HG03064 (cell line): Measurements from ENCODE around the gene RAP1B.
A peak's percentile ranks its signal among the peaks of the same experiment; 100 is the strongest.
"Not testable (repeated sequence)": the region's sequence is repeated elsewhere in the genome, so short reads cannot be mapped to it uniquely, and the experiment has no call there.

ENCODE experiments used
- ATAC-seq: cut with Tn5 transposase; IDR thresholded peaks from one replicate; pipeline ENCODE4 v1.9.1; 2021; ENCODE audit warnings: low read depth; ENCODE audit not compliant: unreplicated experiment

RAP1B gene

DNA sequence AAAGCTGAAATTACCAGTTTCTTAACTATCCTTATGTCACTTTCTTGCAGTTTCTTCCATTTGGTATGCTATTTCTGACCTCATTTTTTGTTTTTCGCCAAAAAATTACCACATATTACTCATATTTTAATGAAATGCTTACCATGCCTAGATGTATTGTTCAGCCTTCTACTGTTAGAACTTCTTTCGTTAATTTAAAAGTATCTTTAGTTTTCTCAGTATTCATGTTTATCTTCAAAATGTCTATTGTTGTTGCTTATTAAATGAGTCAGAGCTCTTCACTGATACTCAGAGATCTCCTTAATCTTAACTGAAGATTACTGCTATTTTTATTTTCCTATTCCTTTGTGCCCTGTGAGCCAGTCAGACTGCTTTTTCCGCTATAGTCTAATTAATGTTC, 20.5 kb downstream of the RAP1B start:
- no peak for ATAC-seq

DNA sequence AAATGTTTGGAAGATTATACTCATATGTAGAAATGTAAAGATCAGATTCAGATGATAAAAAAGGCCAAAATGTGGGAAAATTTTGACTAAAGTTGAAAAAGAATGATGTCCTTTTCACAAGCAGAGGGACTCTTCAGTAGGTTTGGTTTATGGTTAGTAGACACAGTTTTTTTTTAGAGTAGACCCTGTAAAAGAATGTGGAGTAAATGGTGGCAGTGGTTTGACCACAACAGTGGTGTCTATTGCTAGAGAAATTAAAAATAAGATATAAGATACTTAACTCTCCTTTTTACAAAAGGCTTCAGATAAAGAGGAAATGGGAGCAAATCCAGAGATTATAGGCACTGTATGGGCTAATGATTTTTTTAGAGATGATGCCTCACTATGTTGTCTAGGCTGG, 21.8 kb downstream of the RAP1B start:
- no peak for ATAC-seq

DNA sequence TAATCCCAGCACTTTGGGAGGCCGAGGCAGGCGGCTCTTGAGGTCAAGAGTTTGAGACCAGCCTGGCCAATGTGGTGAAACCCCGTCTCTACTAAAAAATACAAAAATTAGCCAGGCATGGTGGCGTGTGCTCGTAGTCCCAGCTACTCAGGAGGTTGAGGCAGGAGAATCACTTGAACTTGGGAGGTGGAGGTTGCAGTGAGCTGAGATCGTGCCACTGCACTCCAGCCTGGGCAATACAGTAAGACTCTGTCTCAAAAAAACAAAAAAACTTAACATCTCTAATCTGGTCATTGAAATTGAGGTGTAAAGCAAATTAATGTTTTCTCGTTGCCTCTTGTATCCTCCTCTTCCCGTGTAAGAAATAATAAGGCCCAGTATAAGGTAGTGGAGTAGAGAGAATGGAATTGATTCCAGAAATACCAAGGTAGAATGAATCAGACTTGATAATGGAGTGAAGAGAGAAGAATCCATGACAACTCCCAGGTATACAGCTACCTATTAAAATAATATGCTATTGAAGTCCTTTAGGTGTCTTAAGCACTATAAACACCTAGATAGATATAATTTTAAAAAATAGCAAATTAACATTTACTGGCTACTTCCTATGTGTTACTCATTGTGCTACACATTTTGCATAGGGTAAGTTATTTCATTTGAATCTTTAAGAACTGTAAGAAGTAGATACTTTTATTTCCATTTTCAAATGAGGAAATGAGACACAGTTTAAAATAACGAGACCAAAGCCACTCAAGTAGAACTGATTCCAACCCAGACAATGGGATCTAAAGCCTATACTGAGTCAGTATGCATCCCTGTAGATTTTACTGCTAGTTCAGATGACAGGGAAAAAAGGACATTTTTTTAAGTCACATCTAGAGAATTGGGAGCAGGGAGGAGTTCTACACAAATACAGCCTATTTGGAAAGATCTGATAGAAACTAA, 23.2 kb downstream of the RAP1B start:
- no peak for ATAC-seq

DNA sequence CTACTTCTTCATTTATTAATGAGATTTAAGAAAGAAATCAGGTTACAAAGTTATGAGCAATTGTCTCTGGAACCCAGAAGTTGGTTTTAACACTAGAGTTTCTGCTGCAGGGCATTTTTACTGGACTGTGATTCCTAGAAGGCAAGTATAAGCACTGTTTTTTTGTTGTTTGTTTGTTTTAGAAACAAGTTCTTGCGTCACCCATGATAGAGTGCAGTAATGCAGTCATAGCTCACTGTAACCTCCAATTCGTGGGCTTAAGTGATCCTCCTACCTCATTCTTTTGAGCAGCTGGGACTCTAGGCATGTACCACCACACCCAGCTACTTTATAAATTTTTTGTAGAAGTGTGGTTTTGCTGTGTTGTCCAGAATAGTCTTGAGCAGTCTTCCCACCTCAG, 25.6 kb downstream of the RAP1B start:
- no peak for ATAC-seq

DNA sequence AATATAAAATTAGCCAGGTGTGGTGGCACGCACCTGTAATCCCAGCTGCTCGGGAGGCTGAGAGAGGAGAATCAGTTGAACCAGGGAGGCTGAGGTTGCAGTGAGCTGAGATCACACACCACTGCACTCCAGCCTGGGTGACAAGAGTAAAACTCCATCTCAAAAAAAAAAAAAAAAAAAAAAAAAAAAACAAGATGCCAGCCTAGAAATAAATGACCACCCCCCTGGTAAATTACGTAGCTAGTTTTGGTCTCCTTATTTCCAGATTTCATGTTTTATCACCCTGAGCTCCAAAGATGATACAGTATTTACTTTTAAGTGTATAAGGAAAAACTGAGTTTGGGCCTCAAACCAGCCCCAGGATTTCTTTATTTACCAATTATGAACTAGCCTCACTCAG, 26.7 kb downstream of the RAP1B start:
- not testable (repeated sequence) for ATAC-seq

DNA sequence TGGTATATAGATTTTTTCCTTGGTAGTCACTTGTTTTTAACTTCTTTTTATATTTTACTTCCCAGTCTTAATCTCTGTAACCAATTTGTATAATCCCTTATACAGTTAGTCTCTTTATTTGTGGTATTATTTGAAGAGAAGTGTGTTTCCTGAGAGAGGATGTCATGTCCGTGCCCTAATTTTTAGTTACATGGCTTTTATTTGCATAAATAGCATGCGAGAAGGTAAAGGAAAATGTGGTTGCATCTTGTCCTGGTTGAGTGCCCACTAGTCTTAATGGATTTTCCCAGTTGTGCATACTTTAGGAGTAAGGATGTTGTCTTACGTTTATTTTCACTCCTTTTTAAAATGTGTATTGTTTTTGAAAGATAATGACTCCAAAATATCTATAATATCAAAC, 27.5 kb downstream of the RAP1B start:
- ATAC-seq: no peak

DNA sequence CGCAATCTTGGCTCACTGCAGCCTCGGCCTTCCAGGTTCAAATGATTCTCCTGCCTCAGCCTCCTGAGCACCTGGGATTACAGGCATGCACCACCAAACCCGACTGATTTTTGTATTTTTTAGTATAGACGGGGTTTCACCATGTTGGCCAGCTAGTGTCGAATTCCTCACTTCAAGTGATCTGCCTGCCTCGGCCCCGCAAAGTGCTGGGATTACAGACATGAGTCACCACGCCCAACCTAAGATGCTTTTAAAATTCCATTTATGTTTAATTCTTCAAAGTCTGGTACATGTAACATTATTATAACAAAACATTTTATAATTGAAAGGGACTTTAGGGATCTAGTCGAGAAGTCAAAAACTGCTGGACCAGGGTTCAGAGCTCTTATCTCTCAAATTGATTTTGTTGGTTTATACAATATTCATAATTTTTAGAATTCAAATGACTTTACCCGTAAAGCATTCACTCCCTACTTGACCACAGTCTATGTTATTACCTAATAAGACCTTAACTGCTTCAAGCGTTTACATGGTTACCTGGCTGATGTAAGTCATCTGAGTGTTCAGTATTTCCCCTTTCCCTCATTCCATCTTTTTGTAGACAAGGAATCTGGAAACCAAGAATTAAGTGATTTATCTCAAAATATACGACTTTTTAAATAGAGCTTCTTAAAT, 28.2 kb downstream of the RAP1B start:
- no peak for ATAC-seq

DNA sequence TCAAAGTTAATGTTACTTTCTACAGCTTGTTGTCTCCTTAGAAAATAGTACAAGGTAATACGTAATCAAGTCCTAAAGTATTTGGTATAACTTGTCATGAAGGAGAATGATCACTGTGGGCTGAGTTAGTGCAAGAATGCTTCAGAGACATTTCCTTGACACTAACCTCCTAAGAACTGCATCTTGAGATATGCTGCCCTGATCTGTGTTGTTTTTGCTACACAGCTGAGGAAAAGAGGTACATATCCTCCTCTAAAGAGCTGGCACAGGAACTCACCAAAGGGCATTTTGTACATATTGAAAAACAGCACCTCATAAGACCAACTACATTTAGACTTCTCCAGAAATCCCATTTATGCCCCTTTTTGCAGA, 28.7 kb downstream of the RAP1B start:
- ATAC-seq: no peak

DNA sequence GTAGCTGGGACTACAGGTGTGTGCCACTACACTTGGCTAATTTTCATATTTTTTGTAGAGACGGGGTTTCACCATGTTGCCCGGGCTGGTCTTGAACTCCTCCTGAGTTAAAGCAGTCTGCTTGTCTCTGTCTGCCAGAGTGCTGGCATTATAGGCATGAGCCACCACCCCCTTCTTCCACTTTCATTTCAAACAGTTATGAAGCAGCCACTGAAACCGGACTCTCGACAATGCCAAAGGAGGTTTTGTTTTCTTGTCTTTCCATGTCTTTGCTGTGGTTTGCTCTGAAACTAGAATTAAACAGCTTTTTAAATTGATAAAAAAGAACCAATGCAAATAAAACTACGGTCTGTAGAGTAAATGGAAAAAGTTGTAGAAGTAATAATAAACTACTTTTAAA, 30.4 kb downstream of the RAP1B start:
- ATAC-seq: peak; percentile 85

DNA sequence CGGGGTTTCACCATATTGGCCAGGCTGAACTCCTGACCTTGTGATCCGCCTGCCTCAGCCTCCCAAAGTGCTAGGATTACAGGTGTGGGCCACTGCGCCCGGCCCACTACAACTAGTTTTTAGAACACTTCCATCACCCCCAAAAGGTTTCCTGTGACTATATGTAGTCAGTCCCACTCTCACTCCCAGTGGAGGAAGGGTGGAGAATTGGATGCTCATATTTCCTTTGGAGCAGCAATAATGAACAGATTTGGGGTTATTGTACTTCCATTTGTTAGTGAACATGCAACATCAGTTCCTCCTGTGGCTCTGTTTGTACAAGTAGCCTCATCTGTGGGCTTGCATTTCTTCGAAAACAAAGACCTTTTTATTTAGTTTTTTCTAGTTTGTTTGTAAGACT, 35.8 kb downstream of the RAP1B start:
- no peak for ATAC-seq

DNA sequence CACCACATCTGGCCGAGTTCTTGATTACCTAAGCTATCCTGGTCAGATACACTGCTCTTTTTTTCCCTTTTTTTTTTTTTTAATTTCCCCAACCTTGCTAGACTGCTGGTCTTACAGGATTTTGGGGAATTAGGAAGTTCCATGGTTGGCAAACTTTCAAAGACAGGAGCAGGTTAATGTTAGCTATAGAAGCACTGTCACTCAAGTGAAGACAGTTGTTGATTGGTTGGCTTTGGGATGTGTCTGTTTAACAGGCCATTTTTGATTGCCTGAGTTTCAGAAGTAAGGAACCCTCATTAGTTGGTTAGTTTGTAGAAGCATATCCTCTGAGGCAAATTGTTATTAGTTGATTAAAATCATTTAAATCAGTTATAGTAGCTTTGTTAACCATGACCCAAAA, 36.8 kb downstream of the RAP1B start:
- ATAC-seq: no peak

DNA sequence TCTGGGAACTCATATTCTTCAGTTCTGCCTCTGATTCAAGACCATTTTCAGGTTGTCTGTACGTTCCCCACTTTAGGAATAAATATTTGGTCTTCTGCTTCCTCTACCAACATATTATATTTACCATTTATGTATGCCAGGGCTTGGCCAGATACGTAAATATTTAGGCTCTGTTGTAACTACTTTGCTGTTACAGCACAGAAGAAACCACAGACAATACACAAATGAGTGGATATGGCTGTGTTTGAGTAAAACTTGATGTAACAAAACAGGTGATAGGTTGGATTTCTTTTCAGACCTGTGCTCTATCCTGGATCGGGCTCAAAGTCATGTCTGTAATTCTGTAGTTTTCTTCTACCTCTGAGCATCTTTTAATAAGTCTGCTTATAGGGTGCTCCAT, 37.5 kb downstream of the RAP1B start:
- ATAC-seq: no peak

DNA sequence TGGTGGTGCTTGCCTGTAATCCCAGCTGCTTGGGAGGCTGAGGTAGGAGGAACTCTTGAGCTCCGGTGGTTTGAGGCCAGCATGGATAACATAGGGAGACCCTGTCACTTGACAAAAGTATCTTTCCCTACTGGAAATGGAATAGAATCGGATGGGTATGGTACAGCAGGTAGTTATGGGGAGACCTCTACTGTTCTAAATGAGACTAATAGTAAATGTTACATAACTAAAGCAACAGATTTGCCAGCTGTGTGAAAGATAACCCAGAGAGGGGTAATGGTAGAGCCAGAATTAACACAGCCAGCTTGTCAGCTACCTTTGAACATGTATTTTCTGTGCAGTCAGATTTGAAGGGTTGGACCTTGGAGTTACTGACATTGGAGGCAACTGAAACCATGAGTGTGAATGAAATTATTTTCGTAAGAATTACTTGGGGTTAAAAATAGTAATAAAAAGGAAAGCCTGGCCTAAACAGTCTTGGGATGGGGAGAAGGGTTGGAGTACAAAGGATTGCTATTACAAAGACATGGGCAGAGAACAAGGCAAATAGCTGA, 54.4 kb downstream of the RAP1B start:
- ATAC-seq: no peak

DNA sequence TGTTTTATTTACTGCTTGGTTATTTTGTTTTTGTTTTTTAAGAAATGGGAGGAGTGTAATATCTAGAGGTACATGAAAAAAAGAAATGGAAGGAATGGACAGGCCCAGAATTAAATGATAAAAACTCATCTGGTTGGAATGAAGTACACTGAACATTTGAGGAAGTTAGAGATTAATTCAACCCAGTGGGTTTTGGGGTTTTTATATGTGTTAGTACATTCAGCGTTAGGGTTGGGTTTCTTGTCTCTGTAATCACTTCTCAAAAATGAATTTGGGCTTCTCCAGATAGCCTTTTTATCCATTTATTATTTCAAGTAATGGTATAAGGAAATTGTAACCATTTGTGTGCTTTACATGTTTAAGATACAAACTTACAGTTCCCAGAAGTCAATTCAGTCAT, 56.6 kb downstream of the RAP1B start:
- no peak for ATAC-seq

DNA sequence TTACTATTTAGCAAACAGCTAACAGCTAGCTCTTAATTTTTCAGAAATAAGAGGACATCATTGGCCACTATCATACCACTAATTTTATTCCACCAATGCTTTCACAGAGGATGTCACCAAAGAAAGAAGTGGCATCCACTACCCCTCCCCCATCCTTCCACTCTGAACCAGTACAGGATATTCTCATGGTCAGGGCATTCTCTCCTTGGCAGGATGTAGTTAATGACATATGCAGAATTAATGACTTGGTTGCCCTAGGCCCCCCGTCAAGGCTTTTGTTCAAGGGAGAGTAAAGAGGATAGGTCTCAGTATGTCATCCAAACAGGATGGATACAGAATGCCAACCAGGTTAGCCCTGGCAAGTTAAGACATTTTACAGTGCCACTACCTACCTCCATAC, 57.2 kb downstream of the RAP1B start:
- ATAC-seq: no peak

DNA sequence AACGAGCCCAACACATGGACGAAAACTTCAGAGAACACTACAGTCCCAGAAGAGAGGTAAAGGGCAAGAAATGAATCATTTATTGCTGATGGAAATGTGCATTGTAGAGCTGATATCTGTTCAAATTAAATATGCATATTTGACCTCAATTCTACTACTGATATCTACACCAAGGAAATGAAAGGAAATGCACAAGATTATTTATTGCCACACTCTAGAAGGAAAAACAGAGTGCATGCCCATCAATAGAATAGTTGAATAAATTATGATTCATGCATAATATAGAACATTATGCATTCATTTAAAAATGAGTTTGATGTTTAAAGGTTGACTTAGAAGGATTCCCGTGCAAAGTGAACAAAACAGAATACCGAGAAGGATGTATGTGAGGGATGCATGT, 60.5 kb downstream of the RAP1B start:
- no peak for ATAC-seq

DNA sequence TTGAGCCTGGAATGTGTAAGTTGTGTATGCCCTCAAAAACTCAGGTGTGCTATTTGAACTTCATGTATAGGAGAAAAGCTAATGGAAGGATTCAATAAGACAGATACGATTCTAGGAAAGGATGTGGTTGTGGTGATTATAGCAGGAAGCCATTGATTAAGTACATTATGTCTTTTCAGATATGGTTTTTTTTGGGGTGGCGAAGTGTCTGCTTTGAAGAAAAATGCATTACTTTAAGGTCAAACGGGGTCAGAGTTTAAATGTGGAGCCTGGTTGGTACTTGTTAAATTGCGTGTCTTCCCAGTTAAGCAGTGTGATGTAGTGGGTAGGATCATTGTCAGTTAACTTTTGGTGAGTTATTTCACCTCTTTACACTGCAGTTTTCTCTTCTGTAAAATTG, 63.1 kb downstream of the RAP1B start:
- no peak for ATAC-seq

DNA sequence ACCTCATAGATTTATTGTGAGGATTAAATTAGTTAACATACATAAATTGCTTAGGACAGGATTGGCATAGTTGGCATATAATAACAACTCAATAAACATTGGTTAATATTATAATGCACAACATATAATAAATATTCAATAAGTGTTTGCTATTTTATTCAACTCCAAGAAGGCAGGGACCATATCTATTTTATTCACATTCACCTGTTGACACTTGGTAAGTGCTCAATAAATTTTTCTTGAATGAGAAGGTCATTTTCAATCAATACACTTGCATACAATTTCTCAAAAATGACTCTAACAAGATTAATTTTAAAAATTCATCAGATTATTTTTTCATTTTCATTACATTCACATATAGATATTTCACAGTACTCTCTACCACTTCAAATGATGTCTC, 63.7 kb downstream of the RAP1B start:
- ATAC-seq: no peak

DNA sequence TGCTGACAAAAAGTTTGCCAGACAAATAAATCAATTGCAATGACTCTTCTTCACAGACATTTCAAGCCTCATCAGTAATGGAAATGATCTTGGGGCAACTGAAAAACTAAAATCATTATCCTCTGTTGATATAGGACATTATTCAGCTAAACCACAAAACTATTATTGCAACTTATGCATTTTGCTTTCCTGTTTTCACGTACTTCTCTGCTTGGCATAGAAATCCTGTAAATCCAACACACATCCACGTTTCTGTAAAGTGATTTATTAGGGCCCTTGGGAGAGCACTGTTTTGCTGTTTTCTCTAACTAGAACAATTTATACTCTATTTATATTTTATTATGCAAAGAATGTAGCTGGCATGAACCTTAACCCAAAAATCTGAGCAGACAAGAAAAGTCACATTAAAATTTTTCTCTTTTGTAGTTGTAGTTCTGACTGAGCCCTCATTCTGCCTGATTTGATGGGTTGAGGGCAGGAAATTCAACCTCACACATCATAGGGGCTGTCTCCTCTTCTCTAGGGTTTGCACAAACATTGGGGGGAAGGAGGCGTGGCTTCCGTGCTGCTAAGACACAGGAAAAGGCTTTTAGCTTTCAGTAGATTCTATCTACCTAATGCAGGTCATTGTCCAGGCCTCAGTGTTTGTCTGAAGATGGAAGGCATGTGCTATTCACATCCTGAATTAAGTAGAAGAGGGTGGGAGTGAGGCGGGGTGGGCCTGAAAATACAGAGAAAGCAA, 64.6 kb downstream of the RAP1B start:
- ATAC-seq: no peak

DNA sequence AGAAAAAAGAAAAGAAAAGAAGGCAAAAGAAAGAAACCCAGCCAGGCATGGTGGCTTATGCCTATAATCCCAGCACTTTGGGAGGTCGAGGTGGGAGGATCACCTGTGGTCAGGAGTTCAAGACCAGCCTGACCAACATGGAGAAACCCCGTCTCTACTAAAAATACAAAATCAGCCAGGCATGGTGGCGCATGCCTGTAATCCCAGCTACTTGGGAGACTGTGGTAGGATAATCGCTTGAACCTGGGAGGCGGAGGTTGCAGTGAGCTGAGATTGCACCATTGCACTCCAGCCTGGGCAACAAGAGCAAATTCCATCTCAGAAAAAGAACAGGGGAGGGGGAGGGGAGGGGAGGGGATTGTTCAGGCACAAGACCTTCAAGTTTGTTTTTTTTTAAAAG, 66.2 kb downstream of the RAP1B start:
- ATAC-seq: not testable (repeated sequence)

DNA sequence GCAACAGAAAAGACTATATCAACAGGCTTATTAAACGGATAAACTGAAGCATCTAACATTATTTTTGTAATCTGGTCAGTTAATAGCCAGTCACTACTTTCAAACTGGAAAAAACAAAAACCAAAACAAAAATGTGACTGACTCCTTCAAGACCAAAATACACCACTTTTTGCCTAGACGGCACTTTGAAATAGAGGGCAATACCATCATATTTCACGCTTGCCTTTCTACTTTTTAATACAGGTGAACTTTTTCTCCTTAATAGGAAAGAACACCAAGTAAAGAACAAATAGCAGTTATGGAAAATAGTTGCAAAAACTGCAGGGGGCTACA, 75.5 kb downstream of the RAP1B start:
- no peak for ATAC-seq
